Loucy (cell line): ENCODE results near the gene PCGF1.

Source experiments
- H2AFZ ChIP-seq: fragments of 200-600 bp; sonication (generic); 2 replicates; pipeline ENCODE4 v1.6.0; 2016; ENCODE audit warnings: antibody characterized with exemption, mild to moderate bottlenecking, low read length, moderate library complexity
- H3F3A ChIP-seq: fragments of 200-600 bp; 2 replicates; pipeline ENCODE4 v1.6.0; 2016; ENCODE audit warnings: antibody characterized with exemption, low read depth, mild to moderate bottlenecking
- H3K27me3 ChIP-seq: fragments of 200-600 bp; sonication (generic); 2 replicates; pipeline ENCODE4 v1.6.1; 2014; ENCODE audit warnings: low read length, mild to moderate bottlenecking; ENCODE audit not compliant: insufficient read depth, poor library complexity, severe bottlenecking
- H3K36me3 ChIP-seq: fragments of 200-600 bp; sonication (generic); 2 replicates; pipeline ENCODE4 v1.6.1; 2016; ENCODE audit warnings: low read length; ENCODE audit not compliant: insufficient read depth
- H3K4me1 ChIP-seq: fragments of 200-600 bp; sonication (generic); 2 replicates; pipeline ENCODE4 v1.5.1; 2014; ENCODE audit warnings: low read length, mild to moderate bottlenecking; ENCODE audit not compliant: insufficient read depth, poor library complexity, severe bottlenecking
- H3K4me2 ChIP-seq: fragments of 200-600 bp; sonication (generic); 2 replicates; pipeline ENCODE4 v1.6.0; 2014; ENCODE audit warnings: antibody characterized with exemption, low read length, low read depth, mild to moderate bottlenecking; ENCODE audit not compliant: poor library complexity, severe bottlenecking
- H3K4me3 ChIP-seq: fragments of 200-600 bp; sonication (generic); 2 replicates; pipeline ENCODE4 v1.5.1; 2014; ENCODE audit warnings: low read length, mild to moderate bottlenecking, mixed read lengths; ENCODE audit not compliant: poor library complexity, severe bottlenecking
- H3K79me2 ChIP-seq: fragments of 200-600 bp; sonication (generic); 2 replicates; pipeline ENCODE4 v1.6.1; 2014; ENCODE audit warnings: low read length; ENCODE audit not compliant: insufficient read depth
- H3K9ac ChIP-seq: fragments of 200-600 bp; sonication (generic); 2 replicates; pipeline ENCODE4 v1.6.0; 2014; ENCODE audit warnings: mild to moderate bottlenecking, low read depth, low read length, moderate library complexity; ENCODE audit not compliant: poor library complexity, severe bottlenecking
- H3K9me2 ChIP-seq: fragments of 200-600 bp; sonication (generic); replicated peaks from 2 replicates; pipeline ENCODE4 v1.6.1; 2016; ENCODE audit warnings: low read depth, low read length, mixed read lengths
- H3K9me3 ChIP-seq: fragments of 200-600 bp; sonication (generic); 2 replicates; pipeline ENCODE4 v1.6.1; 2014; ENCODE audit warnings: mild to moderate bottlenecking, antibody characterized with exemption, low read length, low read depth; ENCODE audit not compliant: insufficient read depth
- H4K20me1 ChIP-seq: fragments of 200-600 bp; sonication (generic); 2 replicates; pipeline ENCODE4 v1.6.0; 2014; ENCODE audit warnings: antibody characterized with exemption, low read length, mild to moderate bottlenecking; ENCODE audit not compliant: insufficient read depth, poor library complexity, severe bottlenecking
- CTCF ChIP-seq: fragments of 200-600 bp; sonication (generic); conservative IDR thresholded peaks from 2 replicates; pipeline ENCODE4 v1.5.1; 2014; ENCODE audit warnings: mild to moderate bottlenecking, antibody characterized with exemption, low read length
- EZH2phosphoT487 ChIP-seq: fragments of 200-600 bp; IDR thresholded peaks from 2 replicates; pipeline ENCODE4 v1.6.1; 2018; ENCODE audit warnings: antibody characterized with exemption, mild to moderate bottlenecking, moderate library complexity, borderline replicate concordance

Gene PCGF1

GRCh38 chr2:74555610-74556103, 48.2 kb upstream of the PCGF1 start:
- Histone ChIP-seq H3K4me2 (peak overlapping the region; percentile 95), H3K4me3 (peak overlapping the region; percentile 100), H3K4me1 (peaks cover 42% of the 10 kb centered on the region)

GRCh38 chr2:74554820-74555531, 47.5 kb upstream of the PCGF1 start:
- H3K27me3 ChIP-seq: no peaks in the 10 kb centered on the region

More at GRCh38 chr2:74555610-74556103, 48.2 kb upstream of the PCGF1 start:
- Histone ChIP-seq H4K20me1 (peaks cover 9% of the 10 kb centered on the region), H3K9me3 (no peaks in the 10 kb centered on the region), H3K9ac (peak overlapping the region; percentile 97), H2AFZ (no peak overlapping the region), H3K9me2 (no peaks in the 10 kb centered on the region), H3F3A (no peaks in the 10 kb centered on the region), H3K36me3 (no peaks in the 10 kb centered on the region), H3K27me3 (no peaks in the 10 kb centered on the region), H3K79me2 (peaks cover 26% of the 10 kb centered on the region)
- no peak for TF ChIP-seq EZH2phosphoT487
- no peak for TF ChIP-seq CTCF

More at GRCh38 chr2:74554820-74555531, 47.5 kb upstream of the PCGF1 start:
- H3K9me3 ChIP-seq: no peaks in the 10 kb centered on the region
- peaks cover 9% of the 10 kb centered on the region for H4K20me1 ChIP-seq
- no peaks in the 10 kb centered on the region for H3F3A ChIP-seq
- peak overlapping the region; percentile 95 for H3K4me2 ChIP-seq
- H3K9me2 ChIP-seq: no peaks in the 10 kb centered on the region
- TF ChIP-seq CTCF (no peak), EZH2phosphoT487 (no peak)
- no peaks in the 10 kb centered on the region for H3K36me3 ChIP-seq
- H3K79me2 ChIP-seq: peaks cover 26% of the 10 kb centered on the region
- peak overlapping the region; percentile 97 for H3K9ac ChIP-seq
- peak overlapping the region; percentile 99 for H2AFZ ChIP-seq
- peaks cover 39% of the 10 kb centered on the region for H3K4me1 ChIP-seq
- peak overlapping the region; percentile 100 for H3K4me3 ChIP-seq
